ENCODE results near the gene CCDC197.

CCDC197 gene

GRCh38 chr14:93977171-93977570 is 19.9 kb upstream of the CCDC197 start:
- no peak for DNase-seq

GRCh38 chr14:93977790-93978581 is 19.1 kb upstream of the CCDC197 start:
- no peak for DNase-seq

GRCh38 chr14:93978735-93979134 is 18.4 kb upstream of the CCDC197 start:
- no peak for DNase-seq

- DNase-seq = peak in 4 of 51 donors; percentile 22 to 69 (median 24)
Measured at GRCh38 chr14:93980456-93981201, 16.5 kb upstream of the CCDC197 start.

GRCh38 chr14:93981316-93982229 is 15.5 kb upstream of the CCDC197 start:
- no peak for DNase-seq

GRCh38 chr14:93982230-93983007 is 14.7 kb upstream of the CCDC197 start:
- DNase-seq = no peak

GRCh38 chr14:93984070-93984469 is 13.0 kb upstream of the CCDC197 start:
- DNase-seq = peak in 1 of 51 donors; percentile 15

GRCh38 chr14:93984987-93985410 is 12.1 kb upstream of the CCDC197 start:
- peak in 13 of 51 donors; percentile 10 to 44 (median 27) for DNase-seq

- no peak for DNase-seq
Measured at GRCh38 chr14:93986955-93987354, 10.1 kb upstream of the CCDC197 start.

- DNase-seq = no peak
Measured at GRCh38 chr14:93987376-93987775, 9.7 kb upstream of the CCDC197 start.

GRCh38 chr14:93987815-93988476 is 9.2 kb upstream of the CCDC197 start:
- DNase-seq = no peak

GRCh38 chr14:93989939-93990338 is 7.2 kb upstream of the CCDC197 start:
- no peak for DNase-seq

GRCh38 chr14:93991212-93991611 is 5.9 kb upstream of the CCDC197 start:
- DNase-seq = no peak

GRCh38 chr14:93991649-93992048 is 5.5 kb upstream of the CCDC197 start:
- DNase-seq = no peak

- DNase-seq = no peak
Measured at GRCh38 chr14:93993382-93993781, 3.7 kb upstream of the CCDC197 start.

GRCh38 chr14:93994919-93995682 is 2.0 kb upstream of the CCDC197 start:
- peak in 16 of 51 donors; percentile 7 to 73 (median 26) for DNase-seq

- DNase-seq = no peak
Measured at GRCh38 chr14:93996130-93996695, 888 bp upstream of the CCDC197 start.

GRCh38 chr14:93997916-93998870 is 1.1 kb downstream of the CCDC197 start:
- no peak for DNase-seq

Measured in hypothalamus (tissue), 51 donors.